HG03095 (cell line): ENCODE data around the gene SDS.

ENCODE experiments used
- ATAC-seq: cut with Tn5 transposase; IDR thresholded peaks from one replicate; pipeline ENCODE4 v1.9.1; 2021; ENCODE audit warnings: moderate library complexity; ENCODE audit not compliant: unreplicated experiment

SDS gene

GRCh38 chr12:113425960-113426453 is 22.3 kb upstream of the SDS start:
- ATAC-seq = no peak

GRCh38 chr12:113424915-113425823 is 21.5 kb upstream of the SDS start:
- no peak for ATAC-seq

- no peak for ATAC-seq
These were observed 20.8 kb upstream of the SDS start for GRCh38 chr12:113424456-113424855.

GRCh38 chr12:113422886-113423669 is 19.4 kb upstream of the SDS start:
- ATAC-seq = no peak

DNA sequence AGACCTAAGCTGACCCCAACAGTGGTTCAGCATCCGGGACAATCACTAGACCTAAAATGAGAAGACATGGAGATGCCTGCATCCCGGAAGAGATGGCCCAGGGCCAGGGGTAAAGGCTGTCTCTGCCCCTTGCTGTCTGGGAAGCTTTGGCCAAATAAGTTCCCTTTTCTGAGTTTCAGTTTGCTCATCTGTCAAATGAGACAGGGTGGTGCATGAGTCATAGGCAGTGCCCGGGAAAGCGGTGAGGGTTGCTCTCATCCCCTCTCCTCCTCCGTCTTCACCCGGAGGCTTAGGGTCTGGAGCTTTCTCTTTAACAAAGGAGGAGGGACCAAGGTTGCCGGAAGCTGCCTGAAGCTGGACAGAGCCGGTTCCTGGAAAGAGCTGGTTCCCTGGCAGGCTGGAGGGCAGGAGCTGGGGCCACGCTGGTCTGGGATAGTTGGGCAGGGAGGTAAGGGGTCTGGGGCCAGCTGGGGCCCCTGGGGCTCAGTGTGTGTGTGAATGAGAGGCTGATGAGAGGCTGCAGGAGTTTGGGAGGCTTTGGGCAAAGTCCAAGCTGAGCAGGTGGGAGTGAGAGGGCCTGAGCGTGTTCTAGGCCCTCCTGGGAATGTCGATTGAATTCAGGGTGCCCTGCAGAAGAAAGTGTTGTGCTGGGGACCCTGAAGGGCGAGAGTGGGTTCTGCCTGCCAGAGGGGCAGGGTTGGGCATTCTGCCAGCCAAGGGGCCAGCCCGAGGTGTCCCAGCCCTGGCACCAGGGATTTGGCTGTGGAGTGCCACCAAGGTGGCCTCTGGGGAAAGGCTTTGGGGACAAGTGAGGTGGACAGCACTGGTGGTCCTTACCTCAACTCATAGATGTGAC is 18.6 kb upstream of the SDS start, which contains the start of gene SDSL:
Gene SDSL, plus strand, starts transcription at position 351 of the 856 bp plus-strand sequence. CDS start 5,603 bp downstream, outside the sequence.
- ATAC-seq = peak; percentile 71

GRCh38 chr12:113420996-113421595 is 17.4 kb upstream of the SDS start:
- ATAC-seq = no peak

DNA sequence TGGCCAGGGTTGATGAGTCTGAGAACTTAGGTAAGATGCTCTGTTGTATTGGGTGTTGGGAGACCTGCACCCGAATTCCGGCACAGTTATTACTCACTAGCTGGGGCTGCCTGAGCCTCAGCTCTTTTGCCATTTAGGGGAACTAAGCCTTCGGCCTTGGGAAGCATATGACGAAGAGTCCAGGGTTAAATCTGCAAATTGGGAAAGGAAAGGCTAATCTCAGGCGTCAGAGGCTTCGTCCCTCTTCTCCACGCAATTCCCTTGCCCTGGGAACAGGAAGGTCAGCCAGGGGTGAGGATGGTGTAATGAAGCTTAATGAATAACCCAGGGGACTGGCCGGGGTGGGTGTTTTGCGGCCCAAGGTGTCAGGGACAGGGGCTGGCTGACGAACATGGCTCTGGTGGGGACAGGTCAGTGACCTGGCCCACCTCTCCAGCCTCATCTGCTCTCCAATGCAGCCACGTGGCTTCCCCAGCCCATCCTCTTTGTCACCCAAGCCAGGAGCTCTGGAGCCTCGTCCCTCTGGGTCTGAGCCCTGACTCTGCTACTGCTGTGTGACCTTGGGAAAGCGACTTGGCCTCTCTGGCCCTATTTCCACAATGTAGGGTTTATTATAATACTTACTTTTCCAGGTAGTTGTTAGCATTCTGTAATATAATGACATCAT is 14.7 kb upstream of the SDS start:
- ATAC-seq = no peak

- no peak for ATAC-seq
These were observed 12.5 kb upstream of the SDS start for GRCh38 chr12:113416091-113416754.

DNA sequence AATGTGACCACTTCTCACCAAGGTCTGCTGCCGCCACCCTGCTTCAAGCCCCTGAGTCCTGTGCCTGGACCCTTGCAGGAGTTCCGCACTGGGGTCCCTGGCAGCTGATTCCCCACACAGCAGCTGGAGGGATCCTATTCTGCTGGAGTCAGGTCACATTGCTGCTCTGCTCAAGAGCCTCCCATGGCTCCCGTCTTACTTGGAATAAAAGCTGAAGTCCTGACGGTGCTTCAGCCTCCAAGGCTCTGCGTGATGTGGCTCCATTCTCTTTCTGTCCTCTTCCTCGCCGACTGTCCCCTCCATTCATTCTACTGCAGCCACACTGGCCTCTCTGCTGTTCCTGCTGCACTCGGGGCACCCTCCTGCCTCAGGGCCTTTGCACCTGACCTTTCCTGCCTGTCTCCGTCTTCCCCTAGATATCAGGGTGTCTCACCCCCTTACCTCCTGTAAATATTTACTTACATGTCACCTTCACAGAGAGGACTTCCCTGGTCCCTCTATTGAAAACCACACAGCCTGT is 10.9 kb upstream of the SDS start:
- ATAC-seq = no peak

- ATAC-seq = no peak
These were observed 9.8 kb upstream of the SDS start for GRCh38 chr12:113413488-113413939.

DNA sequence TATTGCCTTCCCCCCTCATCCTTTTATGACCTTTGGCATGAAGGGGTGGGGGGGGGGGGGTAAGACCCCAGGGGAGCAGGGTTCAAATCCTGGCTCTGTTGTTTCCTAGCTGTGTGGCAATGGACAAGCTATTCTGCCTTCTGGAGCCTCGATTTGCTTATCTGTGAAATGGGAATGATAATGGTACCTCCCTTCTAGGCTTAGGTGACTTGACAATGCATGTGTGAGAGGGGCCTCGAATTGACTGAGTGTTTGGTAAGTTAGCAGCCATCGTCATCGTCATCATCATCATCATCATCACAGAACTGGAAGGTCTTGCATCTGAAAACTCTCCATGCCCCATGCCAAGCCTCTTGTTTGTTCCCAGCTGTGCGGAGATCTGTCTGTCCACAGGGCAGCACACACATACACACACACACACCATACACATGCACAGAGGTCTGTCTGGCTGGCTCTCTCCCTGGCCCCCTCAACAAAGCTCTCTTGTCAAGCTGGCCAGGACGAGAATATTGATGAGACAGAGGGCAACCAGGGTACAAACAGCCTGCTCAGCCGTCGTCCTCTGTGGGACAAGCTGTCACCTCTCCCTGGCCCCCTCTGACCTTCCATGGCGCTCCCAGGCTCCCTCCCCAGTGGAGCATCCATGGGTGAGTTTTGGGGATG is 5.9 kb upstream of the SDS start:
- ATAC-seq = no peak

DNA sequence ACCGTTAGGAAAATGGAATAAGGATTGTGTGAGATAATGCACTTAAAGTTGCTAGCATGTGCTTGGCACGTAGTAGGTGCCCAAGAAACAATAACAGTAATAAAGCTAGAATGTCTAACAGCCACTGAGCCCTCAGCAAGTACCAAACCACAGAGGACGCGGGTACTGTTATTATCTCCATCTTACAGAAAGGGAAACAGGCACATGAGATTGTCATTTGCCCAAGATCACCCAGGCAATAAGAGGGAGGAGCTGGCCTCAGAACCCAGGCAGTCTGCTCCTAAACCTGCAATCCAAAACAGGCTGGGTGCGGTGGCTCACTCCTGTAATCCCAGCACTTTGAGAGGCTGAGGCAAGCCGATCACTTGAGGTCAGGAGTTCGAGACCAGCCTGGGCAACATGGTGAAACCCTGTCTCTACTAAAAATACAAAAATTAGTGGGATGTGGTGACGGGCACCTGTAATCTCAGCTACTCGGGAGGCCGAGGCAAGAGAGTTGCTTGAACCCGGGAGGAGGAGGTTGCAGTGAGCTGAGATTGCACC is 5.1 kb upstream of the SDS start:
- ATAC-seq = no peak

GRCh38 chr12:113407931-113408600 is 4.4 kb upstream of the SDS start:
- ATAC-seq = no peak

GRCh38 chr12:113405694-113406093 is 2.0 kb upstream of the SDS start:
- ATAC-seq = no peak

DNA sequence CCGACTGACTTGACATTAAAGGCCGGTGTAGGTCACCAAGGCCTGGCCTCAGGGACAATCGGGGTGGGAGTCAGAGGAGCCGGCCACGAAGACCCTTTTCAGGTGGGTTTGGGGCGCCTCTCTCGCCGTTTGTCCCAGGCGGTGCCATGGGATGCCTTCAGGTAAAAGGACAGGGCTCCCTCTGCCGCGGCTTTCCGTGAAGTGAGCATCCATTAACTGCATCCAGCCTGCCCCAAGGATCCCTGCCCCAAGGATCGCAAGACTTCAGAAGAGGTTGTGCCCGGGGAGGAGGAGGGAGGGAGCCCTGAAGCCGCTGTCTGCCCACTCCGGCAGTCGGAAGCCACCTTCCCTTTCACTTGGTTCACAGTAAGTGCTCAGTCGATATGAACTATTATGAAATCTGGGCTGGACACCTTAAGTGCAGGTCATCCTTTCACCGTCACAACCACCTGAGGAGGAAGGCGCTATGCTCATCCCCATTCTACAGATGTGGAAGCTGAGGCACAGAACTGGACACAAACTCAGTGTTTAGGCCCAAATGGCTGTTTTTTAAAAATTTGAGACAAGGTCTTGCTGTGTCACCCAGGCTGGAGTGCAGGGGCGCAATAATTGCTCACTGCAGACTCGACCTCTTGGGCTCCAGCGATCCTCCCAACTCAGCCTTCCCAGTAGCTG is 964 bp downstream of the SDS start:
- ATAC-seq = no peak

DNA sequence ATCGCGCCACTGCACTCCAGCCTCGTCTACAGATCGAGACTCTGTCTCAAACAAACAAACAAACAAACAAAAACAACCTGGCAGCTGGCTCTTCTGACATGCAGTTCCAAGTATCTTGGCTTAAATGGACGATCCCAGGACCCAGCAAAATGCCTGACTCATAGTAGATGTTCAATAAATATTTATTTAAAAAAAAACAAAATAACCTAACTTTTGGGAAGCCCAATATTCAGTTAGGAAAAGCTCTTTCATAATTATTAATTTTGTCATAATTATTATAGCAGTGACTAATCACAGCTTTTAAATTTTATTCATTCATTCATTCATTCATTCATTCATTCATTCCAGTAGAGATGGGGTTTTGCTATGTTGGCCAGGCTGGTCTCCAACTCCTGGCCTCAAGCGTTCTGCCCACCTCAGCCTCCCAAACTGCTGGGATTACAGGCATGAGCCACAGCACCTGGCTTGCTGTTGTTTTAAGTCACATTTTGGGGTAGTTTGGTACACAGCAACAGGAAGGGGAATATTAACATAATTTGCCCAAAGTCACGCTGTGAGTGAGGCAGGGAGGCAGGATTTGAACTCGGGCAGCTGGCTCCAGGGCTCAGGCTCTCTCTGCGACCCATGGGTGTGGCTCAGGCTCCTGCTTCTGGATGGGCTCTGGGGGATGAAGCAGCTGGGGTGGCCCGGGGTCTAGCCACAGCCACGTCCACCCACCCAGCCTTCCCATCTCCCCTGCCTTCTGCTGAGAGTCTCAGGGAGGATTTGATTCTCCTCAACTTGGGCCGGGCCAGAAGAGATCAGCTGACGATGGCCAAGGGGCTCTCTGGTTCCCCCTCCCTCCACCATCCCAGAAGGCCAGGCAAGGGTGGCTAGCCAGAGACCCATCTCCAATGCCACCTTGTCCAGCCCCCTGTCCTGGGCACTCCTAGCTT is 2.4 kb downstream of the SDS start:
- no peak for ATAC-seq
